PC-3 (cell line): ENCODE measurements around the gene ZDHHC24.

ENCODE experiments used
- EZH2phosphoT487 ChIP-seq: fragments of 300-600 bp; sonication (generic); IDR thresholded peaks from 2 replicates; pipeline ENCODE4 v1.6.1; 2018; ENCODE audit warnings: mild to moderate bottlenecking, antibody characterized with exemption, low read length, borderline replicate concordance
- TF ChIP-seq, protein P1 (sequence below): fragments of 300-600 bp; sonication (generic); conservative IDR thresholded peaks from 2 replicates; pipeline ENCODE4 v1.5.1; 2017; ENCODE audit warnings: antibody characterized with exemption, low read depth, mild to moderate bottlenecking, low read length

DNA sequence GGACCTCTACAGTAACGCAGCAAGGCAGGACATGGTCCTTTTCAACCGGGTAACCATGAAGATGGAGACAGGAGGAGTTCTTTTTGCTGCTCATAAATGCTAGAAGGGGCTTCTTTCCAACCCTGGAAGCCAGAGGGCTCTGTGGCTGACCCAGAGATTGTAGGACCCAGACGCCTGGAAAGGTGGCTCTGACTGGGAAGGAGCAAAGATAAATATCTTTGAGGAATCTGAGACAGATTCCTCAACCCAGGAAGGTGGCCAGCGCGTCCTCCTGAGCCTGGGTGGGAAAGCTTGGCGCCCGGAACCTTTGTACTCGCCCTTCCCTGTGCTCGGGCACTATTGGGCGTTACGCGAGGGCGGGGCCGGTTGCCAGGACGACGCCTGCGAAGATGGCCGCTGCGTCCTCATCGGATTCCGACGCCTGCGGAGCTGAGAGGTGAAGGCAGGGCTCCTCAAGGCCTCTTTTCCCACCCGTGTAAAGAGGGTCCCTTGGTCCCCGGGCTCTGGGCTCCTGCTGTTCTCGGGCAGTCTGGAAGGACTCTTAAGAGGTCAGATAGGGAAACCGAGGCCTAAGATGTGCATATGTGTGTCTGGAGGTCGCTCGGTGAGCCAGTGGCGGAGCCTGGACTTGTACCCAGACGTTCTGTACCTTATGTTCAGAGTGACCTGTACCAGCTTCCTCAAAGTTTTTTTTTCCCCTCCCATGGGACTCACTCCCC is 35.4 kb downstream of the ZDHHC24 start, which contains the start of gene BBS1:
- TF ChIP-seq, protein P1, sequence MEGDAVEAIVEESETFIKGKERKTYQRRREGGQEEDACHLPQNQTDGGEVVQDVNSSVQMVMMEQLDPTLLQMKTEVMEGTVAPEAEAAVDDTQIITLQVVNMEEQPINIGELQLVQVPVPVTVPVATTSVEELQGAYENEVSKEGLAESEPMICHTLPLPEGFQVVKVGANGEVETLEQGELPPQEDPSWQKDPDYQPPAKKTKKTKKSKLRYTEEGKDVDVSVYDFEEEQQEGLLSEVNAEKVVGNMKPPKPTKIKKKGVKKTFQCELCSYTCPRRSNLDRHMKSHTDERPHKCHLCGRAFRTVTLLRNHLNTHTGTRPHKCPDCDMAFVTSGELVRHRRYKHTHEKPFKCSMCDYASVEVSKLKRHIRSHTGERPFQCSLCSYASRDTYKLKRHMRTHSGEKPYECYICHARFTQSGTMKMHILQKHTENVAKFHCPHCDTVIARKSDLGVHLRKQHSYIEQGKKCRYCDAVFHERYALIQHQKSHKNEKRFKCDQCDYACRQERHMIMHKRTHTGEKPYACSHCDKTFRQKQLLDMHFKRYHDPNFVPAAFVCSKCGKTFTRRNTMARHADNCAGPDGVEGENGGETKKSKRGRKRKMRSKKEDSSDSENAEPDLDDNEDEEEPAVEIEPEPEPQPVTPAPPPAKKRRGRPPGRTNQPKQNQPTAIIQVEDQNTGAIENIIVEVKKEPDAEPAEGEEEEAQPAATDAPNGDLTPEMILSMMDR = no peak
- no peak for TF ChIP-seq EZH2phosphoT487
